H1 (cell line): ENCODE results near the gene GABRR2. TPM values are rescaled to one million over a fixed set of nuclear protein-coding genes. Genes with fewer than 3 reads are reported as not detected.

Source experiments
- CTCF ChIA-PET: fragments of 300-600 bp; sonication (Branson Sonifier 250); formaldehyde crosslinking; loops from one replicate; lab custom pipeline; 2021; ENCODE audit not compliant: partially characterized antibody; lab: Charles Lee
- POLR2A ChIA-PET: fragments of 300-600 bp; sonication (Branson Sonifier 250); formaldehyde crosslinking; loops from one replicate; lab custom pipeline; 2021; ENCODE audit warnings: inconsistent platforms; ENCODE audit not compliant: partially characterized antibody; lab: Charles Lee
- DNase-seq, 2 experiments: peaks; one replicate each; pipeline versions ENCODE4 v3.0.0 to v3.0.0-alpha.2; 2010 to 2022; ENCODE audit warnings: low spot score in 2 of 2, low read depth in 1 of 2, mixed read lengths in 1 of 2
- FAIRE-seq: peaks from 2 replicates; lab custom pipeline; 2011; peaks lifted over from hg19 to GRCh38; lab: Jason Lieb, UNC
- H2AFZ ChIP-seq: 2 replicates; pipeline ENCODE4 v1.8.1; 2012; ENCODE audit warnings: low read length, inconsistent platforms
- H2AK5ac ChIP-seq: 2 replicates; pipeline ENCODE4 v1.6.1; 2013; ENCODE audit warnings: low read depth, low read length
- H2BK120ac ChIP-seq: replicated peaks from 2 replicates; pipeline ENCODE3; 2013; ENCODE audit warnings: low read depth, low read length, inconsistent platforms
- H2BK12ac ChIP-seq: 2 replicates; pipeline ENCODE4 v1.6.1; 2013; ENCODE audit warnings: low read depth, low read length
- H2BK15ac ChIP-seq: 2 replicates; pipeline ENCODE4 v1.6.1; 2013; ENCODE audit warnings: low read length
- H2BK20ac ChIP-seq: 2 replicates; pipeline ENCODE4 v1.6.1; 2013; ENCODE audit warnings: low read length
- H2BK5ac ChIP-seq: 2 replicates; pipeline ENCODE4 v1.6.1; 2013; ENCODE audit warnings: low read depth, low read length
- H3K14ac ChIP-seq: 2 replicates; pipeline ENCODE4 v1.6.1; 2013; ENCODE audit warnings: inconsistent platforms; ENCODE audit not compliant: insufficient read length
- H3K18ac ChIP-seq: 2 replicates; pipeline ENCODE4 v1.6.1; 2013; ENCODE audit warnings: low read length; ENCODE audit errors: extremely low read depth
- H3K23ac ChIP-seq: 2 replicates; pipeline ENCODE4 v1.6.1; 2013; ENCODE audit warnings: inconsistent platforms; ENCODE audit not compliant: insufficient read length
- H3K23me2 ChIP-seq: 2 replicates; pipeline ENCODE4 v1.6.1; 2013; ENCODE audit warnings: low read depth, low read length
- H3K27ac ChIP-seq: 2 replicates; pipeline ENCODE4 v1.6.1; 2011; ENCODE audit warnings: low read depth, low read length, inconsistent platforms
- H3K27me3 ChIP-seq, 4 experiments: replicated peaks in 1 of 4; 1 replicate in 1 of 4; 2 replicates in 3 of 4; pipeline versions ENCODE4 v1.6.1 to v1.8.1; 2011 to 2013; ENCODE audit warnings: low read length in 3 of 4, mild to moderate bottlenecking in 3 of 4, inconsistent platforms in 2 of 4, mixed read lengths in 2 of 4, moderate library complexity in 1 of 4; ENCODE audit not compliant: control insufficient read depth in 3 of 4, insufficient read depth in 3 of 4; ENCODE audit errors: extremely low read depth in 1 of 4
- H3K36me3 ChIP-seq, 4 experiments: 2 replicates each; pipeline versions ENCODE4 v1.6.1 to v1.8.1; 2011 to 2013; ENCODE audit warnings: mild to moderate bottlenecking in 4 of 4, low read length in 3 of 4, moderate library complexity in 2 of 4, control low read depth in 1 of 4, inconsistent platforms in 1 of 4; ENCODE audit not compliant: insufficient read depth in 4 of 4, control insufficient read depth in 2 of 4
- H3K4ac ChIP-seq: replicated peaks from 2 replicates; pipeline ENCODE3; 2013; ENCODE audit warnings: low read length, low read depth, mixed read lengths, inconsistent platforms; ENCODE audit not compliant: insufficient read length
- H3K4me1 ChIP-seq, 4 experiments: replicated peaks in 1 of 4; 1 replicate in 1 of 4; 2 replicates in 3 of 4; pipeline versions ENCODE4 v1.6.1 to v1.8.1; 2011 to 2013; ENCODE audit warnings: low read length in 3 of 4, inconsistent platforms in 2 of 4, mixed read lengths in 1 of 4; ENCODE audit not compliant: insufficient read depth in 4 of 4, control insufficient read depth in 3 of 4
- H3K4me2 ChIP-seq, 2 experiments: 2 replicates each; pipeline versions ENCODE4 v1.6.1 to v1.8.1; 2011 to 2013; ENCODE audit warnings: low read depth in 2 of 2, low read length in 2 of 2, control low read depth in 1 of 2, inconsistent platforms in 1 of 2, mild to moderate bottlenecking in 1 of 2; ENCODE audit not compliant: insufficient read depth in 1 of 2
- H3K4me3 ChIP-seq, 4 experiments: fragments of 200-600, 300-600 bp in 1 of 4; sonication (generic), shearing (Covaris generic), sonication (Bioruptor Twin) in 1 of 4; 2 replicates each; pipeline versions ENCODE4 v1.5.1 to v1.8.1; 2011 to 2016; ENCODE audit warnings: low read length in 4 of 4, low read depth in 3 of 4, control low read depth in 2 of 4, inconsistent platforms in 2 of 4, mild to moderate bottlenecking in 2 of 4, mixed read lengths in 1 of 4, moderate library complexity in 1 of 4; ENCODE audit not compliant: insufficient read depth in 2 of 4; ENCODE audit errors: extremely low read depth in 1 of 4
- H3K56ac ChIP-seq: replicated peaks from 2 replicates; pipeline ENCODE3; 2013; ENCODE audit warnings: low read depth, mild to moderate bottlenecking, mixed read lengths, low read length, inconsistent platforms; ENCODE audit not compliant: insufficient read length
- H3K79me1 ChIP-seq: 2 replicates; pipeline ENCODE4 v1.6.1; 2013; ENCODE audit warnings: low read depth, low read length, control low read depth
- H3K79me2 ChIP-seq, 2 experiments: 2 replicates each; pipeline versions ENCODE4 v1.6.1 to v1.8.1; 2012 to 2013; ENCODE audit warnings: low read length in 2 of 2, mild to moderate bottlenecking in 2 of 2, inconsistent platforms in 1 of 2; ENCODE audit not compliant: insufficient read depth in 2 of 2, control insufficient read depth in 1 of 2
- H3K9ac ChIP-seq, 4 experiments: replicated peaks in 1 of 4; 1 replicate in 1 of 4; 2 replicates in 3 of 4; pipeline versions ENCODE4 v1.6.1 to v1.8.1; 2011 to 2013; ENCODE audit warnings: low read depth in 3 of 4, low read length in 3 of 4, control low read depth in 2 of 4, mild to moderate bottlenecking in 2 of 4, moderate library complexity in 2 of 4, inconsistent platforms in 1 of 4; ENCODE audit errors: extremely low read depth in 1 of 4
- H3K9me3 ChIP-seq, 2 experiments: 2 replicates each; pipeline versions ENCODE4 v1.6.1 to v1.8.1; 2012 to 2013; ENCODE audit warnings: mild to moderate bottlenecking in 2 of 2, moderate library complexity in 2 of 2, control low read depth in 1 of 2, inconsistent platforms in 1 of 2, low read depth in 1 of 2, low read length in 1 of 2, mixed read lengths in 1 of 2; ENCODE audit not compliant: insufficient read depth in 2 of 2
- H4K20me1 ChIP-seq, 2 experiments: replicated peaks in 1 of 2; 2 replicates each; pipeline versions ENCODE3 to v1.8.1; 2011 to 2013; ENCODE audit warnings: inconsistent platforms in 2 of 2, low read length in 2 of 2, mild to moderate bottlenecking in 1 of 2; ENCODE audit not compliant: insufficient read depth in 2 of 2, control insufficient read depth in 1 of 2
- H4K5ac ChIP-seq: 2 replicates; pipeline ENCODE4 v1.6.1; 2013; ENCODE audit warnings: low read length, low read depth, mixed read lengths, inconsistent platforms; ENCODE audit not compliant: insufficient read length
- H4K8ac ChIP-seq: 2 replicates; pipeline ENCODE4 v1.8.0; 2013; ENCODE audit warnings: mild to moderate bottlenecking, moderate library complexity, low read length, inconsistent platforms; ENCODE audit not compliant: insufficient read depth; ENCODE audit errors: extremely low read depth
- H4K91ac ChIP-seq: replicated peaks from 2 replicates; pipeline ENCODE3; 2013; ENCODE audit warnings: low read length, mixed read lengths, inconsistent platforms; ENCODE audit not compliant: insufficient read length
- BACH1 ChIP-seq: IDR thresholded peaks from 2 replicates; pipeline ENCODE4 v1.6.1; 2012; ENCODE audit warnings: low read length, improper control_type of control experiment
- CBX8 ChIP-seq: fragments of 300-800, 300-1000 bp; sonication (generic); IDR thresholded peaks from 2 replicates; pipeline ENCODE4 v1.7.1; 2016; ENCODE audit warnings: low read depth, low read length, borderline replicate concordance
- CHD2 ChIP-seq: IDR thresholded peaks from 2 replicates; pipeline ENCODE4 v1.6.1; 2012; ENCODE audit warnings: low read length, improper control_type of control experiment
- KDM1A ChIP-seq: fragments of 200-600, 300-600 bp; sonication (generic); IDR thresholded peaks from 2 replicates; pipeline ENCODE4 v1.7.1; 2016; ENCODE audit warnings: mild to moderate bottlenecking, low read length, borderline replicate concordance
- RAD21 ChIP-seq, 2 experiments: IDR thresholded peaks in 1 of 2; conservative IDR thresholded peaks in 1 of 2; 2 replicates each; pipeline ENCODE4 v1.6.1; 2011; ENCODE audit warnings: low read depth in 2 of 2, low read length in 2 of 2, improper control_type of control experiment in 1 of 2, inconsistent platforms in 1 of 2, mild to moderate bottlenecking in 1 of 2, moderate library complexity in 1 of 2
- RBBP5 ChIP-seq: IDR thresholded peaks from 2 replicates; pipeline ENCODE4 v1.7.1; 2012; ENCODE audit warnings: low read depth, mild to moderate bottlenecking, inconsistent platforms, low read length, moderate library complexity, borderline replicate concordance
- RNF2 ChIP-seq: fragments of 200-900, 300-1000 bp; sonication (generic); IDR thresholded peaks from 2 replicates; pipeline ENCODE4 v1.7.1; 2016; ENCODE audit warnings: borderline replicate concordance, low read depth, mild to moderate bottlenecking, antibody characterized with exemption, low read length; ENCODE audit not compliant: poor library complexity, severe bottlenecking; ENCODE audit errors: missing control alignments
- RXRA ChIP-seq: IDR thresholded peaks from 2 replicates; pipeline ENCODE4 v1.6.1; 2011; ENCODE audit warnings: low read depth, mild to moderate bottlenecking, low read length, moderate library complexity; ENCODE audit not compliant: insufficient read depth
- SAP30 ChIP-seq: fragments of 300-600 bp; sonication (generic); IDR thresholded peaks from 2 replicates; pipeline ENCODE4 v1.7.1; 2012; ENCODE audit warnings: low read length, moderate library complexity, mild to moderate bottlenecking, inconsistent platforms; ENCODE audit not compliant: insufficient read depth, insufficient replicate concordance
- SIN3A ChIP-seq, 2 experiments: IDR thresholded peaks in 1 of 2; conservative IDR thresholded peaks in 1 of 2; 2 replicates each; pipeline ENCODE4 v1.6.1; 2011 to 2012; ENCODE audit warnings: low read length in 2 of 2, improper control_type of control experiment in 1 of 2, low read depth in 1 of 2, mild to moderate bottlenecking in 1 of 2
- SP1 ChIP-seq: IDR thresholded peaks from 2 replicates; pipeline ENCODE4 v1.6.1; 2011; ENCODE audit warnings: low read depth, low read length
- TBP ChIP-seq: IDR thresholded peaks from 2 replicates; pipeline ENCODE4 v1.6.1; 2011; ENCODE audit warnings: low read depth, low read length, improper control_type of control experiment
- WGBS, 2 experiments: shearing (Covaris generic) in 1 of 2; methylation state at CpG; one replicate each; pipeline versions ENCODE4 v1.1.6 to v1.1.7; 2013 to 2015; ENCODE audit warnings: low lambda C conversion rate in 2 of 2, mixed read lengths in 2 of 2, inconsistent platforms in 1 of 2, low coverage in 1 of 2, missing lambda C conversion rate in 1 of 2; ENCODE audit not compliant: insufficient replicate concordance in 2 of 2, insufficient coverage in 1 of 2, insufficient read length in 1 of 2; ENCODE audit errors: extremely low coverage in 1 of 2, missing lambda C conversion rate in 1 of 2; 5-methylcytosine and 5-hydroxymethylcytosine counted together
- polyA plus RNA-seq, 7 experiments: library from polyadenylated mRNA; depleted of rRNA in 3 of 7; stranded (reverse) in 5 of 7; unstranded in 2 of 7; fragments of >200 nt in 5 of 7; fragments of 200-250 nt in 2 of 7; gene quantifications; 1 replicate in 5 of 7; 2 replicates in 1 of 7; 4 replicates in 1 of 7; pipeline versions ENCODE4 v1.2.1 to v1.2.3, GENCODE V29; 2011 to 2013; ENCODE audit warnings: missing spikeins in 2 of 7, mixed read lengths in 2 of 7
- total RNA-seq: library from RNA; stranded (reverse); fragmentation: NEBNext Ultra II Directional; extraction: Animal tissue kit (Norgen Biotek cat#: 25700); gene quantifications from 2 replicates; pipeline ENCODE4 v1.2.1, GENCODE V29; 2021
- TF ChIP-seq, protein P1 (sequence below): IDR thresholded peaks from 2 replicates; pipeline ENCODE4 v1.6.1; 2012; ENCODE audit warnings: inconsistent platforms

The GABRR2 gene
- total and polyA plus RNA-seq, 2 of the 8 experiments (the other 6 are each of a cell fraction or from before 2014, with no cell fraction given): not detected

DNA sequence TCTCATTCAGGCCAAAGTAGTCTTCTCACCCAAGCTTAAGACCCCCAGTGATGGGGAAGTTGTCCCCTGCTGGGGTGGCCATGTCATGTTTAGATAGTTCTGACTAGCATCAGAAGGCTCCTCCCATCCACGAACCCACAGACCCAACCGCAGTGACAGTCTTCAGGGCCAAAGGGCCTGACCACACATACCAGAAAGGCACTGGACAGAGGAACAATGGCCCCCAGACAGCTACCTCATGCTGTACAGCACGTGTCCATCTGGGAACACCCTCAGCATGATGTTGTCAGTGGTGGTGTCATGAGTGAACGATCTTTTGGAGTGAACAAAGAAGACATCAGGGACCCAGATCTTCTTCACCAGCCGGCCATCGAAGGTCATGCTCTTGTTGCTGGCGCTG is 46.3 kb downstream of the GABRR2 start:
- Histone ChIP-seq H3K56ac (no peak overlapping the region), H3K79me2 (no peaks in the 10 kb centered on the region), H3K36me3 (no peaks in the 10 kb centered on the region), H3K23me2 (no peaks in the 10 kb centered on the region), H2BK12ac (no peak overlapping the region), H3K79me1 (no peaks in the 10 kb centered on the region), H2BK5ac (no peak overlapping the region), H4K91ac (no peak overlapping the region), H3K4me1 (no peaks in the 10 kb centered on the region), H3K23ac (no peak overlapping the region), H4K20me1 (no peaks in the 10 kb centered on the region), H2BK20ac (no peak overlapping the region), H3K14ac (no peak overlapping the region), H4K5ac (no peak overlapping the region), H2AFZ (no peak overlapping the region), H4K8ac (no peak overlapping the region), H3K9ac (no peak overlapping the region), H3K9me3 (no peaks in the 10 kb centered on the region), H3K4me2 (no peak overlapping the region), H2BK15ac (no peak overlapping the region), H3K4me3 (no peak overlapping the region), H3K18ac (no peak overlapping the region), H3K27me3 (no peaks in the 10 kb centered on the region), H2AK5ac (no peak overlapping the region), H2BK120ac (no peak overlapping the region), H3K4ac (no peak overlapping the region), H3K27ac (no peak overlapping the region)
- FAIRE-seq (no peak), DNase-seq (no peak)
- ChIA-PET CTCF (interaction anchor here (0.8 to 7.0 kb wide), 6 partner anchors 14 to 286 kb away, joined by 3 to 57 read pairs (median 4); no protein-coding TSS in a partner anchor), POLR2A (no interaction called here)
- 90% methylated on average over 7 of the region's 7 CpGs; no CpG with 5 or more reads in 1 of the 2 experiments for WGBS, 2 experiments
- TF ChIP-seq RAD21 (IDR thresholded peaks at IDR 0.05 in 1 of 2, conservative IDR thresholded peaks at IDR 0.05 in 1 of 2; ENCODE audit: low read depth in 2 of 2, low read length in 2 of 2) (no peak), CBX8 (no peak), RBBP5 (no peak), KDM1A (no peak), BACH1 (no peak), TBP (no peak), SAP30 (no peak), CHD2 (no peak), SP1 (no peak), SIN3A (conservative IDR thresholded peaks at IDR 0.05 in 1 of 2, IDR thresholded peaks at IDR 0.05 in 1 of 2; ENCODE audit: low read depth in 1 of 2, low read length in 2 of 2) (no peak), RNF2 (no peak), RXRA (no peak)
- TF ChIP-seq, protein P1, sequence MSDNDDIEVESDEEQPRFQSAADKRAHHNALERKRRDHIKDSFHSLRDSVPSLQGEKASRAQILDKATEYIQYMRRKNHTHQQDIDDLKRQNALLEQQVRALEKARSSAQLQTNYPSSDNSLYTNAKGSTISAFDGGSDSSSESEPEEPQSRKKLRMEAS: no peak
